Naive thymus-derived CD4-positive, alpha-beta T cell (primary cell): ENCODE measurements around the gene PCNX2. TPM values are rescaled to one million over a fixed set of nuclear protein-coding genes. Genes with fewer than 3 reads are reported as not detected.

Experiments used
- ATAC-seq: fragments of 150-1000 bp; cut with Tn5 transposase; 2 replicates; pipeline ENCODE4 v1.10.0; 2021; ENCODE audit warnings: mild to moderate bottlenecking, moderate library complexity
- CTCF ChIA-PET: fragments of 350-600 bp; sonication (Branson Sonifier 250); formaldehyde crosslinking; loops from one replicate; lab custom pipeline; 2021; ENCODE audit warnings: antibody characterized with exemption; lab: Charles Lee
- POLR2A ChIA-PET: fragments of 350-600 bp; sonication (Branson Sonifier 250); formaldehyde crosslinking; loops from one replicate; lab custom pipeline; 2021; ENCODE audit warnings: antibody characterized with exemption, inconsistent platforms; lab: Charles Lee
- DNase-seq, 9 donors: peaks; one replicate each; pipeline versions ENCODE4 v3.0.0 to v3.0.0-alpha.2; 2020 to 2022; ENCODE audit warnings: mixed read lengths in 1 of 9
- H3K27ac ChIP-seq: one replicate; pipeline ENCODE4 v1.7.0; 2013; ENCODE audit warnings: mild to moderate bottlenecking, low read depth, low read length, moderate library complexity
- H3K27me3 ChIP-seq, 2 donors: one replicate each; pipeline ENCODE4 v1.7.0; 2013; ENCODE audit warnings: low read length in 2 of 2, mild to moderate bottlenecking in 2 of 2, moderate library complexity in 2 of 2; ENCODE audit not compliant: control insufficient read depth in 2 of 2, insufficient read depth in 2 of 2
- H3K36me3 ChIP-seq, 3 experiments: 1 replicate in 2 of 3; 2 replicates in 1 of 3; pipeline ENCODE4 v1.7.0; 2013; ENCODE audit warnings: low read length in 3 of 3, mild to moderate bottlenecking in 3 of 3, moderate library complexity in 1 of 3; ENCODE audit not compliant: insufficient read depth in 3 of 3, control insufficient read depth in 2 of 3
- H3K4me1 ChIP-seq, 2 donors: one replicate each; pipeline ENCODE4 v1.7.0; 2013; ENCODE audit warnings: low read length in 2 of 2, mild to moderate bottlenecking in 2 of 2, moderate library complexity in 1 of 2; ENCODE audit not compliant: control insufficient read depth in 2 of 2, insufficient read depth in 2 of 2
- H3K4me3 ChIP-seq: 2 replicates; pipeline ENCODE4 v1.7.0; 2013; ENCODE audit warnings: mild to moderate bottlenecking, low read length
- H3K9me3 ChIP-seq, 3 experiments: 1 replicate in 2 of 3; 2 replicates in 1 of 3; pipeline ENCODE4 v1.7.0; 2013; ENCODE audit warnings: low read length in 3 of 3; ENCODE audit not compliant: control insufficient read depth in 2 of 3
- H3K27ac Mint-ChIP-seq, 9 donors: one replicate each; pipeline ENCODE4 v1.8.0; 2020 to 2022; ENCODE audit warnings: mixed read lengths in 9 of 9, mild to moderate bottlenecking in 8 of 9, moderate library complexity in 5 of 9, inconsistent platforms in 2 of 9
- H3K27me3 Mint-ChIP-seq, 5 donors: one replicate each; pipeline ENCODE4 v1.8.0; 2021 to 2022; ENCODE audit warnings: mixed read lengths in 5 of 5, mild to moderate bottlenecking in 1 of 5
- H3K36me3 Mint-ChIP-seq, 5 donors: one replicate each; pipeline ENCODE4 v1.8.0; 2020 to 2022; ENCODE audit warnings: mixed read lengths in 5 of 5, mild to moderate bottlenecking in 3 of 5, inconsistent platforms in 1 of 5
- H3K4me1 Mint-ChIP-seq, 7 donors: one replicate each; pipeline ENCODE4 v1.8.0; 2020 to 2022; ENCODE audit warnings: mixed read lengths in 7 of 7, mild to moderate bottlenecking in 3 of 7, inconsistent platforms in 1 of 7
- H3K4me3 Mint-ChIP-seq, 10 donors: one replicate each; pipeline ENCODE4 v1.8.0; 2020 to 2022; ENCODE audit warnings: mild to moderate bottlenecking in 10 of 10, mixed read lengths in 10 of 10, moderate library complexity in 6 of 10, inconsistent platforms in 2 of 10
- H3K9me3 Mint-ChIP-seq, 11 donors: one replicate each; pipeline ENCODE4 v1.8.0; 2020 to 2022; ENCODE audit warnings: mixed read lengths in 11 of 11, mild to moderate bottlenecking in 4 of 11, inconsistent platforms in 1 of 11, moderate library complexity in 1 of 11
- intact Hi-C, 2 donors: fragments of 100-400 bp; cut with micrococcal nuclease; formaldehyde crosslinking; loops; one replicate each; pipeline ENCODE4 v1.15.1; 2023
- polyA plus RNA-seq, 2 donors: library from polyadenylated mRNA; unstranded; fragments of 300-500 nt; fragmentation: Illumina TruSeq; gene quantifications; one replicate each; pipeline ENCODE4 v1.2.3, GENCODE V29; 2021
- total RNA-seq, 6 experiments: library from RNA in 5 of 6; stranded (reverse) in 5 of 6; gene quantifications; 1 replicate in 5 of 6; 2 replicates in 1 of 6; pipeline ENCODE4 v1.2.3 and lab custom pipeline; 2021 to 2026

The PCNX2 gene
- total and polyA plus RNA-seq, 7 experiments from 2014 or later = 4.1 to 61.8 (median 45.1) TPM

GRCh38 chr1:232966663-232967062 lies 328.9 kb downstream of the PCNX2 start:
- peaks cover 15 to 69% (median 37%) of the 10 kb centered on the region in 5 donors for H3K36me3 Mint-ChIP-seq
- Histone ChIP-seq H3K4me1 (peaks cover 0 to 6% of the 10 kb centered on the region in 2 donors), H3K4me3 (no peak overlapping the region), H3K27me3 (no peaks in the 10 kb centered on the region), H3K27ac (no peak overlapping the region), H3K9me3 (no peaks in the 10 kb centered on the region), H3K36me3 (peaks cover 0 to 38% (median 2%) of the 10 kb centered on the region in 3 experiments)
- POLR2A ChIA-PET = no interaction called here
- CTCF ChIA-PET = interaction anchor here (0.6 kb wide), 1 partner anchor 409 kb away, joined by 3 read pairs; no protein-coding TSS in a partner anchor
- peaks cover 0 to 6% (median 0%) of the 10 kb centered on the region in 11 donors for H3K9me3 Mint-ChIP-seq
- DNase-seq (no peak), ATAC-seq (no peak)
- H3K4me1 Mint-ChIP-seq = peaks cover 18 to 38% (median 31%) of the 10 kb centered on the region in 7 donors
- H3K27ac Mint-ChIP-seq = peak overlapping the region in 2 of 9 donors; percentile 30 to 63
- no peak overlapping the region for H3K4me3 Mint-ChIP-seq
- no peaks in the 10 kb centered on the region for H3K27me3 Mint-ChIP-seq
- intact Hi-C loops = no loop called here

- no peak for DNase-seq
- CTCF ChIA-PET = interaction anchor here (0.6 kb wide), 1 partner anchor 410 kb away, joined by 3 read pairs; no protein-coding TSS in a partner anchor
- Histone ChIP-seq H3K27me3 (no peaks in the 10 kb centered on the region), H3K36me3 (peaks cover 0 to 30% (median under 1%) of the 10 kb centered on the region in 3 experiments), H3K4me3 (no peak overlapping the region), H3K4me1 (peaks cover 0 to 6% of the 10 kb centered on the region in 2 donors), H3K27ac (no peak overlapping the region), H3K9me3 (no peaks in the 10 kb centered on the region)
- Mint-ChIP-seq H3K27ac (no peak overlapping the region), H3K4me3 (no peak overlapping the region), H3K36me3 (peaks cover 12 to 66% (median 37%) of the 10 kb centered on the region in 5 donors), H3K27me3 (no peaks in the 10 kb centered on the region), H3K9me3 (peaks cover 0 to under 1% (median 0%) of the 10 kb centered on the region in 11 donors), H3K4me1 (peaks cover 18 to 38% (median 31%) of the 10 kb centered on the region in 7 donors)
- no peak for ATAC-seq
- intact Hi-C loops = no loop called here
- POLR2A ChIA-PET = no interaction called here
These were observed 329.7 kb downstream of the PCNX2 start for GRCh38 chr1:232965912-232966217.

- no peak for ATAC-seq
- Mint-ChIP-seq H3K9me3 (no peaks in the 10 kb centered on the region), H3K4me1 (peaks cover 19 to 38% (median 34%) of the 10 kb centered on the region in 7 donors), H3K27me3 (no peaks in the 10 kb centered on the region), H3K4me3 (no peak overlapping the region), H3K27ac (peak overlapping the region in 1 of 9 donors; percentile 60), H3K36me3 (peaks cover 12 to 67% (median 37%) of the 10 kb centered on the region in 5 donors)
- POLR2A ChIA-PET = interaction anchor here (1.1 kb wide), 1 partner anchor 17 kb away, joined by 6 read pairs; no protein-coding TSS in a partner anchor
- Histone ChIP-seq H3K27me3 (no peaks in the 10 kb centered on the region), H3K4me1 (peaks cover 0 to 6% of the 10 kb centered on the region in 2 donors), H3K27ac (no peak overlapping the region), H3K9me3 (no peaks in the 10 kb centered on the region), H3K36me3 (peaks cover 0 to 26% (median 0%) of the 10 kb centered on the region in 3 experiments), H3K4me3 (no peak overlapping the region)
- intact Hi-C loops = no loop called here
- no peak for DNase-seq
- CTCF ChIA-PET = no interaction called here
These were observed 330.2 kb downstream of the PCNX2 start for GRCh38 chr1:232965124-232965911.

- no peak overlapping the region for H3K4me3 ChIP-seq
- no peak for DNase-seq
- peaks cover 0 to 19% (median 0%) of the 10 kb centered on the region in 3 experiments for H3K36me3 ChIP-seq
- POLR2A ChIA-PET = interaction anchor here (1.1 kb wide), 1 partner anchor 16 kb away, joined by 6 read pairs; no protein-coding TSS in a partner anchor
- intact Hi-C loops = no loop called here
- ATAC-seq = no peak
- CTCF ChIA-PET = no interaction called here
- H3K4me1 Mint-ChIP-seq = peaks cover 21 to 38% (median 34%) of the 10 kb centered on the region in 7 donors
- H3K27me3 ChIP-seq = no peaks in the 10 kb centered on the region
- H3K27ac Mint-ChIP-seq = peak overlapping the region in 2 of 9 donors; percentile 31 to 60
- no peak overlapping the region for H3K4me3 Mint-ChIP-seq
- peaks cover 0 to 6% of the 10 kb centered on the region in 2 donors for H3K4me1 ChIP-seq
- no peaks in the 10 kb centered on the region for H3K27me3 Mint-ChIP-seq
- H3K9me3 ChIP-seq = no peaks in the 10 kb centered on the region
- peaks cover 9 to 63% (median 35%) of the 10 kb centered on the region in 5 donors for H3K36me3 Mint-ChIP-seq
- H3K27ac ChIP-seq = no peak overlapping the region
- H3K9me3 Mint-ChIP-seq = no peaks in the 10 kb centered on the region
These were observed 330.9 kb downstream of the PCNX2 start for GRCh38 chr1:232964601-232965000.

GRCh38 chr1:232962761-232963745 lies 332.5 kb downstream of the PCNX2 start:
- CTCF ChIA-PET = no interaction called here
- H3K36me3 Mint-ChIP-seq = peaks cover 13 to 67% (median 36%) of the 10 kb centered on the region in 5 donors
- H3K27me3 ChIP-seq = no peaks in the 10 kb centered on the region
- H3K4me3 Mint-ChIP-seq = peak overlapping the region in 8 of 10 donors; percentile 5 to 65 (median 34)
- H3K27me3 Mint-ChIP-seq = no peaks in the 10 kb centered on the region
- peaks cover 0 to 11% (median 6%) of the 10 kb centered on the region in 11 donors for H3K9me3 Mint-ChIP-seq
- H3K9me3 ChIP-seq = peaks cover 0 to 6% (median 0%) of the 10 kb centered on the region in 3 experiments
- peaks cover 20 to 39% (median 32%) of the 10 kb centered on the region in 7 donors for H3K4me1 Mint-ChIP-seq
- ATAC-seq (no peak), DNase-seq (no peak)
- H3K36me3 ChIP-seq = peaks cover 0 to 21% (median 0%) of the 10 kb centered on the region in 3 experiments
- H3K27ac Mint-ChIP-seq = peak overlapping the region in 4 of 9 donors; percentile 17 to 67 (median 48)
- intact Hi-C loops = no loop called here
- no peak overlapping the region for H3K4me3 ChIP-seq
- POLR2A ChIA-PET = interaction anchor here (0.7 to 0.9 kb wide), 3 partner anchors 9 to 189 kb away, joined by 3 to 4 read pairs (median 3); no protein-coding TSS in a partner anchor
- H3K27ac ChIP-seq = no peak overlapping the region
- H3K4me1 ChIP-seq = peaks cover 0 to 6% of the 10 kb centered on the region in 2 donors

GRCh38 chr1:232958067-232958466 lies 337.5 kb downstream of the PCNX2 start:
- H3K36me3 Mint-ChIP-seq = peaks cover 13 to 71% (median 44%) of the 10 kb centered on the region in 5 donors
- no peaks in the 10 kb centered on the region for H3K27me3 Mint-ChIP-seq
- peaks cover 0 to 16% (median 9%) of the 10 kb centered on the region in 11 donors for H3K9me3 Mint-ChIP-seq

More at GRCh38 chr1:232958067-232958466, 337.5 kb downstream of the PCNX2 start:
- peaks cover 6 to 26% (median 19%) of the 10 kb centered on the region in 7 donors for H3K4me1 Mint-ChIP-seq
- H3K4me1 ChIP-seq = no peaks in the 10 kb centered on the region
- H3K27ac ChIP-seq = no peak overlapping the region
- POLR2A ChIA-PET = no interaction called here
- no peak overlapping the region for H3K27ac Mint-ChIP-seq
- CTCF ChIA-PET = no interaction called here
- H3K36me3 ChIP-seq = peaks cover 0 to 22% (median 0%) of the 10 kb centered on the region in 3 experiments
- ATAC-seq (no peak), DNase-seq (no peak)
- no peak overlapping the region for H3K4me3 ChIP-seq
- H3K9me3 ChIP-seq = peaks cover 0 to 9% (median 0%) of the 10 kb centered on the region in 3 experiments
- H3K27me3 ChIP-seq = no peaks in the 10 kb centered on the region
- peak overlapping the region in 1 of 10 donors; percentile 6 for H3K4me3 Mint-ChIP-seq
- intact Hi-C loops = loop anchor here in 1 of 2 donors (10.0 kb wide), 1 partner anchor 1203 kb away; no protein-coding TSS in a partner anchor
